ENCODE results near the gene RAB10. TPM values are rescaled to one million over a fixed set of nuclear protein-coding genes. Genes with fewer than 3 reads are reported as not detected.

The RAB10 gene
- total and polyA plus RNA-seq, 2 experiments from 2014 or later: 102 to 143 TPM

GRCh38 chr2:26179446-26179913, 145.6 kb downstream of the RAB10 start (continued):
- TF ChIP-seq, protein P1, sequence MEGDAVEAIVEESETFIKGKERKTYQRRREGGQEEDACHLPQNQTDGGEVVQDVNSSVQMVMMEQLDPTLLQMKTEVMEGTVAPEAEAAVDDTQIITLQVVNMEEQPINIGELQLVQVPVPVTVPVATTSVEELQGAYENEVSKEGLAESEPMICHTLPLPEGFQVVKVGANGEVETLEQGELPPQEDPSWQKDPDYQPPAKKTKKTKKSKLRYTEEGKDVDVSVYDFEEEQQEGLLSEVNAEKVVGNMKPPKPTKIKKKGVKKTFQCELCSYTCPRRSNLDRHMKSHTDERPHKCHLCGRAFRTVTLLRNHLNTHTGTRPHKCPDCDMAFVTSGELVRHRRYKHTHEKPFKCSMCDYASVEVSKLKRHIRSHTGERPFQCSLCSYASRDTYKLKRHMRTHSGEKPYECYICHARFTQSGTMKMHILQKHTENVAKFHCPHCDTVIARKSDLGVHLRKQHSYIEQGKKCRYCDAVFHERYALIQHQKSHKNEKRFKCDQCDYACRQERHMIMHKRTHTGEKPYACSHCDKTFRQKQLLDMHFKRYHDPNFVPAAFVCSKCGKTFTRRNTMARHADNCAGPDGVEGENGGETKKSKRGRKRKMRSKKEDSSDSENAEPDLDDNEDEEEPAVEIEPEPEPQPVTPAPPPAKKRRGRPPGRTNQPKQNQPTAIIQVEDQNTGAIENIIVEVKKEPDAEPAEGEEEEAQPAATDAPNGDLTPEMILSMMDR (conservative IDR thresholded peaks at IDR 0.05; ENCODE audit: low read depth in 2 of 2): no peak
- TF ChIP-seq EZH2 (IDR thresholded peaks at IDR 0.05; ENCODE audit: low read depth, unreplicated experiment) (no peak), ZNF114 (CRISPR knock-in tag; IDR thresholded peaks at IDR 0.05) (no peak), NANOG (IDR thresholded peaks at IDR 0.05; ENCODE audit: borderline replicate concordance) (no peak)
- TF ChIP-seq, protein P2, sequence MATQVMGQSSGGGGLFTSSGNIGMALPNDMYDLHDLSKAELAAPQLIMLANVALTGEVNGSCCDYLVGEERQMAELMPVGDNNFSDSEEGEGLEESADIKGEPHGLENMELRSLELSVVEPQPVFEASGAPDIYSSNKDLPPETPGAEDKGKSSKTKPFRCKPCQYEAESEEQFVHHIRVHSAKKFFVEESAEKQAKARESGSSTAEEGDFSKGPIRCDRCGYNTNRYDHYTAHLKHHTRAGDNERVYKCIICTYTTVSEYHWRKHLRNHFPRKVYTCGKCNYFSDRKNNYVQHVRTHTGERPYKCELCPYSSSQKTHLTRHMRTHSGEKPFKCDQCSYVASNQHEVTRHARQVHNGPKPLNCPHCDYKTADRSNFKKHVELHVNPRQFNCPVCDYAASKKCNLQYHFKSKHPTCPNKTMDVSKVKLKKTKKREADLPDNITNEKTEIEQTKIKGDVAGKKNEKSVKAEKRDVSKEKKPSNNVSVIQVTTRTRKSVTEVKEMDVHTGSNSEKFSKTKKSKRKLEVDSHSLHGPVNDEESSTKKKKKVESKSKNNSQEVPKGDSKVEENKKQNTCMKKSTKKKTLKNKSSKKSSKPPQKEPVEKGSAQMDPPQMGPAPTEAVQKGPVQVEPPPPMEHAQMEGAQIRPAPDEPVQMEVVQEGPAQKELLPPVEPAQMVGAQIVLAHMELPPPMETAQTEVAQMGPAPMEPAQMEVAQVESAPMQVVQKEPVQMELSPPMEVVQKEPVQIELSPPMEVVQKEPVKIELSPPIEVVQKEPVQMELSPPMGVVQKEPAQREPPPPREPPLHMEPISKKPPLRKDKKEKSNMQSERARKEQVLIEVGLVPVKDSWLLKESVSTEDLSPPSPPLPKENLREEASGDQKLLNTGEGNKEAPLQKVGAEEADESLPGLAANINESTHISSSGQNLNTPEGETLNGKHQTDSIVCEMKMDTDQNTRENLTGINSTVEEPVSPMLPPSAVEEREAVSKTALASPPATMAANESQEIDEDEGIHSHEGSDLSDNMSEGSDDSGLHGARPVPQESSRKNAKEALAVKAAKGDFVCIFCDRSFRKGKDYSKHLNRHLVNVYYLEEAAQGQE (IDR thresholded peaks at IDR 0.05; ENCODE audit: unreplicated experiment): no peak

DNA sequence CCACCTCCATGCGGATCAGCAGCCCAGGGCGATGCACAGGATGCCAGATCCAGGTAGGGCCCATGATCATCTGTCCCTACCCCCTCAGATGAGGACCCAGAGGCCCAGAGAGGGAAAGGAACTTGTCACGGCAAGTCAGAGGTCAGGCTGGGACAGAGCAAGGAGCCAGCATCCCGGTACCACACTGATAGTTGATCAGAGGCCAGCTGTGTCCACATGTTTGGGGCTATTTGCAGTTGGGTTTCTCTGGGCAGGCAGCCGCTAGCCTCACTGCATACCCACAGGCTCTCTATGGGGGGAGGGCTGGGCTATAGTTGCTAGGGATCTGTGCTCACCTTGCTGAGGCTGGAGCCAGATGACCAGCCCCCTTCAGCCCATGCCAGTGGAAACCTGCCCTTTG, 148.6 kb downstream of the RAB10 start:
- Histone ChIP-seq H4K20me1 (replicated peaks; ENCODE audit: insufficient read depth) (peaks cover 10% of the 10 kb centered on the region), H3K27ac (ENCODE audit: low read depth) (no peak overlapping the region), H3K79me2 (replicated peaks; ENCODE audit: insufficient read depth) (no peaks in the 10 kb centered on the region), H2AFZ (no peak overlapping the region), H3K27me3 (ENCODE audit: insufficient read depth) (peaks cover 17% of the 10 kb centered on the region), H3F3A (replicated peaks; ENCODE audit: low read depth) (peaks cover 5% of the 10 kb centered on the region; the same call in 1 of the 2 replicates), H3K4me1 (ENCODE audit: insufficient read depth) (peaks cover 19% of the 10 kb centered on the region), H3K4me2 (no peak overlapping the region), H3K36me3 (ENCODE audit: insufficient read depth) (no peaks in the 10 kb centered on the region), H3K9me2 (ENCODE audit: insufficient read depth) (no peaks in the 10 kb centered on the region), H3K4me3 (no peak overlapping the region)
- peaks cover 14% of the 10 kb centered on the region for H3K27me3 Mint-ChIP-seq (ENCODE audit: insufficient read depth, low read depth, poor library complexity)
- peaks cover 23% of the 10 kb centered on the region for H3K4me1 Mint-ChIP-seq
- no peak for DNase-seq (ENCODE audit: low spot score)
- no peaks in the 10 kb centered on the region for H3K9me3 Mint-ChIP-seq
- peaks cover 7% of the 10 kb centered on the region for H3K36me3 Mint-ChIP-seq (ENCODE audit: low read depth)
- no peak for ATAC-seq
- no peak overlapping the region for H3K27ac Mint-ChIP-seq
- no peak overlapping the region for H3K4me3 Mint-ChIP-seq
- TF ChIP-seq, protein P2 (IDR thresholded peaks at IDR 0.05; ENCODE audit: unreplicated experiment): no peak
- TF ChIP-seq STAT1 (IDR thresholded peaks at IDR 0.05; ENCODE audit: unreplicated experiment) (no peak), EZH2 (IDR thresholded peaks at IDR 0.05; ENCODE audit: low read depth, unreplicated experiment) (no peak), NANOG (IDR thresholded peaks at IDR 0.05; ENCODE audit: borderline replicate concordance) (no peak), EZH2phosphoT487 (IDR thresholded peaks at IDR 0.05; ENCODE audit: unreplicated experiment) (no peak), JUNB (IDR thresholded peaks at IDR 0.05; ENCODE audit: unreplicated experiment) (no peak), ZNF331 (CRISPR knock-in tag; IDR thresholded peaks at IDR 0.05; ENCODE audit: low read depth) (no peak), POLR2AphosphoS5 (IDR thresholded peaks at IDR 0.05; ENCODE audit: low read depth) (no peak)
- TF ChIP-seq, protein P1 (conservative IDR thresholded peaks at IDR 0.05; ENCODE audit: low read depth in 2 of 2): no peak

Data from GM23338 (cell line).